Activated CD4-positive, alpha-beta T cell treated with anti-CD3 and anti-CD28 coated beads, Interleukin-2, Interleukin-6, amounts not matched to agents 100 ng/mL and 50 ng/mL, durations not matched to agents 16 hours and 8 hours (primary cell): Measurements from ENCODE around the gene ZDHHC14.

Experiments
- DNase-seq: peaks from one replicate; pipeline ENCODE4 v3.0.0-alpha.2; 2020

The ZDHHC14 gene

DNA sequence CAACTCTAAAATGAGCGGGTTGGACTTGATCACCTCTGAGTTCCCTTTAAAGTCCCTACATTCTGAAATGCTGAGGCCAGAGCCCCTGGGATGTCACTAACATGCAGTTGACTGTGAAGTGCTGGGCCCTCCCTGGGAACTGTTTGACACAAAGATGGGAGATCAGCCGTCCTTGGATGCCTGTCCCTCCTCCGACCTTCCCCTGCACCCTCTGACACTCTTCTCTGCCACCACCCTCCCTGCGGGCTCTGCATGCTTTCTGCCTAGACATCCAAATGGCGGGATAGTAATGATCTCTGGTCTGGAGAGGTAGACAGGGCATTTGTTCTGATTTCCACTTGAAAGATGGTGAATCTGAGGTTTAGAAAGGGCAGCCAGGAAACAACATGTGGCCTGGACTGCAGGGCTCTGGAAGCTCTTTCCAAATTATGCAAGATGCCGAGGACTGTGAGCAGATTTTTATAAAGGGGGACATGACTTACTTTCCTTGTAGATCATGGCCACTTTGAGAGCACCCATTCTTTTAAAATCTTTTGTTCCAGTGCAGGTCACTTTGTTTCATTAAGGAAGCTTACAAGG lies 113.2 kb downstream of the ZDHHC14 start:
- no peak for DNase-seq

DNA sequence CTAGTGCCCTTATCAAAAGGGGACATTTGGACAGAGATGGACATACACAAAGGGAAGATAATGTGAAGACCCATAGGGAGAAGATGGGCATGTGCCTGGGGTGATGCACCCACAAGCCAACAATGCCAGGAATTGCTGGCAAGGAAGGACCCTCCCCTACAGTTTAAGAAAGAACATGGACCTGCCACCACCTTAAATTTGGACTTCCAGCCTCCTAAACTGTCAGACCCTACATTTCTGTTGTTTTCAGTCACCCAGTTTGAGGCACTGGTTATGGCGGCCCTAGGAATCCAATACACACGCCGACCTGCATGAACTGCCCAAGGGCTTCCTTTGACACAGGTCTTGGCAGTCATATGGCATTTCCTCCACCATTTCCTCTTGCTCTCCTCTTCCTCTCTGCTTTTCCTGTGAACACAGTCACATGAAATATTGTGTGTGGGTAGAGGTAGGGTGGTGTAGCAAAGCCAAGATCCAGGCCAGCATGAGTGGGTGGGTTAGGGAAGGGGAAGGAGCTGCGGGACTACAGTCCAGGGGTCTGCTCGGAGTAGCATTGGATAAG lies 115.6 kb downstream of the ZDHHC14 start:
- no peak for DNase-seq

DNA sequence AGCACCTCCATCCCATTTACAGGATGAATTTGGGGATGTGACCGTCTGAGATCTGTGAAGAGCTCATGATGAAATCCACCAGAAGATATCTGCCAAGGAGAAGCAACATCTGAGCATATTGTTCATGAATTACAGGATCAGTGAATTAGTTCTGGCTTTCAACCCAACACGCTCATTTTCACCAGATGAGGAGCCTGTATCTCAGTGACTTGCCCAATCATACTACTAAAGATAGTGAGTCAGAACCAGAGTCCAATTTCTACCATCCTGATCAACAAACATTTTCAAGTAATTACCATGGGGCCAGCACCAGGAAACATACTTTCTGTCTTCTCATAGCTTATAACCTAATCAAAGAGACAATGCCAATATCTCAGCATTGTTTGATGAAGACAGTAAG lies 116.6 kb downstream of the ZDHHC14 start:
- DNase-seq, result peak; percentile 34

DNA sequence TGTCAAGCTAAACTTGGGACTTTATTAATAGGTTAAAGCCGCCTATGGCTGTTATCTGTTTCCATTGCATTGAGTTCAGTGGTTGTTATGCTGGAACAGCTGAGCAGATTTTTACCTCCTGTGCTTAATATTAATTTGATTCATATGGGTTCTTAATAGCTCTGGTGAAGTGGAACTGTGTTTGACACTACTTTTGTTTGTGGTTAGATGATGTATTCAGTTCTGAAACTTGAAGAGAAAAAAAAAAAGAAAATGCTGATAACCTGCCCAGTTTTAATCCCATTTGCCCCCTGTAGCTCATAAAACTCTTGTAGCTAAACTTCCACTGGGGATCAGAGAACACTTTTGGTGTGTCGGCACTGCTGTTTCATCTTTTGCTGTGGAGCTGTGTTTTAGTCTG lies 117.8 kb downstream of the ZDHHC14 start:
- no peak for DNase-seq

DNA sequence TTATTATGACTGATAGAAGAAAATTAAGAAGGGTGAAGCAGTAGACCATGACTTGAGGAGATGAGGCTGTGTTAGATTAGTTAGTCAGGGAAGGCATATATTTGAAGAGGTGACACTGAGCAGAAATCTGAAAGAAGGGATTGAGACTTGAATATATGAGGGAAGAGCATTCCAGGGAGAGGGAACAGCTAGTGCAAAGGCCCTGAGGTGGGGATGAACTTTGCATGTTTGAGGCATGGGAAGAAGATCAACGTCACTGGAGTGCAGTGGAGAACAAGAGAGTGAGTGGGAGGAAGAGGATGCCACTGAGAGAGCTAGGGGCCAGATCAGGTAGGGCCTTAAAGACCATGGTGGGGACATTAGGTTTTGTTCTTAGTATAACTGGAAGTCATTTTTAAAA lies 119.0 kb downstream of the ZDHHC14 start:
- no peak for DNase-seq

DNA sequence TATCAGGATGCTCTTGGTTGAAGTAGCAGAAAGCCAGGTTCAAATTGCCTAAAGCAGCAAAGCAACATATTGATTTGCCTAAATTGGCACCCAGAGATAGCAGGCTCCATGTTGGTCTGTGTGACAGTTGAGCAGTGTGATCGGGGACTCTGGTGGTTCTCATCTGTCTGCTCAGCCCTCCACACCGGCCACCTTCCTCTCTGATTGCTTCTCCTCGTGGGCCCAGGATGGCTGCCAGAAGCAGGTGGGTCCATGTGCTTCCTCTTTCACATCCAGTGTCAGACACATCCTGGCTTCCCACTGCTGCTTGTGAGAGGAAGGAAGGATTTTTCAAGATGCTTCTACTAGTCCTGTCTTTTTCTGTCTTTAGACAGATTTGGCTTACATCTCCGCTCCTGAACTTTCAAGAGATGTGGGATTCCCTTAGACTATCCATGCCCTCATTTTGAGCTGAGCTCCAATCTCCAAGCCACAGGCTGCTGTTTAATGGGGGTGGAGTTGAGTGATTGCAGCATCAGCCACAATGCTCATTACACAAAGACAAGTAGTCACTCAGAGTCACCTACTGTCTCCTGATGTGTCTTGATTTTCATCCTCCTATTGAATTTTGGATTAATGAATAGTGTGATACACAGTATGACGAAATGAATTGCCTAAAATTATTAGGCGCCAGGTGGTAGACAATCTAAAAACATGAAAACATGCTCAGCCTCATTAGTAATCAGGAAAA lies 122.2 kb downstream of the ZDHHC14 start:
- no peak for DNase-seq

DNA sequence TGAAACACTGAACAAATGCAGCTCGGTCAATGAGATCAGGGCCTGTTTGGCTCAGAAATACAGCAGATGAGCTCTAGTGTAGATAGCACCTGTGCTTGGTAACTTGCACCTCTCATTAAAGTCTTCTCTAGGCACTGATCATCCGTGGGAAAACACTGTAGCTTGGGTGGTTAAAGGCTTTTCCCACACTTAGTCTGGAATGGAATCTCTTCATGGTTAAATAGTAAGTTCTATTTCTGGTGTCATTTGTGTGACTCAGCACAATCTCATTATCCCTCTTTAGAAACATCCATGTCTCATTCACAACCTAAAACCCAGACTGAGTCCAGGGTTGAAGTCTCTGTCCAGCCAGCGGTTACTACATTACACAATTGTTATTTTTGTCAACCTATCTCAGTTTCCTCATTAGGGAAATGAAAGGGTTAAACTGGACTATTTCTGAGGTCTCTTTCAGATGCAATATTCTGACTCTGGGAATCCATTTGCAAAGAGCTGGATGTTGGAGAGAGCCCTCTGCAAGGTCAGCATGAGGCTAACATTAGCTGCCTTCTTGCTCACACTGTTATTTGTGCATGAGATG lies 125.0 kb downstream of the ZDHHC14 start:
- DNase-seq, result no peak

DNA sequence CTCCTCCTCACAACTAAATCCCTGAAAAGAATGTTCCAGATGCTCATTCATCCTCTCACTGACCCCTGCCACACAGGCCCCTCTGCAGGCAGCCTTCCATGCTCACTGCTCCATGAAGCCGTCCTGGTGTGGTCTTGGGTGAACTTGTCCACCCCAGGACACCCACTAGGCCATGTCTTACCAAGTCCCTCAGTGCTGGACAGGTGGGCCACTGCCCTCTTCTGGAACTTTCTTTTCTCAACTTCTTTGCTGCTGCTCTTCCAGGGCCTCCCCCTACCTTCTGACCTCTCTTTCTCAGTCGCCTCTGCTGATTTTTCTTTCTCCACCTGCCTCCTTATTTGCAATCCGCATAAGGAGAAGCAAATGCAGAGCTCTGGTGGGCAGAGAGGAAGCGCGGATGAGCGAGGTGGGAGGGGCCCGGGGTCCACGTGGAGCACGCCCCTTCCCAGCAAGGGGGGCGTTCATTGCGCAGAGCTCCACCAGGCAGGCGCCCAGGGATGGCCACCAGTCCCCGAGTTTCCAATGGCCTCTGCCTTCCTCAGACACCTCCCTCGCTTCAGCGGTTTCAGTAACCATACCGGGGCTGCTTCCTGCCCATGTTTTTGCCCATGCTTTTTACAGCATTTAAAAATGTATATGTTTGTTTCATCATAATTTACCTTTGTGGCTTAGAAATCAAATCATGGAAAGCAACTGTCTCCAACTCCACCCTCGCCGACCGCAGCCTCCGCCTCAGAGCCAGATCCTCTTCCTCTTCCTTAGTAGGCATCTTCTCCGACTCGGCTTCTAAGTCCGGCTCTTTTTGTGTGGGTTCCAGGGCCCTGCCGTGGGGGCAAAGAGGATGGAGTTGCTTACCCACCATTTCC lies 129.6 kb downstream of the ZDHHC14 start:
- peak; percentile 29 for DNase-seq

DNA sequence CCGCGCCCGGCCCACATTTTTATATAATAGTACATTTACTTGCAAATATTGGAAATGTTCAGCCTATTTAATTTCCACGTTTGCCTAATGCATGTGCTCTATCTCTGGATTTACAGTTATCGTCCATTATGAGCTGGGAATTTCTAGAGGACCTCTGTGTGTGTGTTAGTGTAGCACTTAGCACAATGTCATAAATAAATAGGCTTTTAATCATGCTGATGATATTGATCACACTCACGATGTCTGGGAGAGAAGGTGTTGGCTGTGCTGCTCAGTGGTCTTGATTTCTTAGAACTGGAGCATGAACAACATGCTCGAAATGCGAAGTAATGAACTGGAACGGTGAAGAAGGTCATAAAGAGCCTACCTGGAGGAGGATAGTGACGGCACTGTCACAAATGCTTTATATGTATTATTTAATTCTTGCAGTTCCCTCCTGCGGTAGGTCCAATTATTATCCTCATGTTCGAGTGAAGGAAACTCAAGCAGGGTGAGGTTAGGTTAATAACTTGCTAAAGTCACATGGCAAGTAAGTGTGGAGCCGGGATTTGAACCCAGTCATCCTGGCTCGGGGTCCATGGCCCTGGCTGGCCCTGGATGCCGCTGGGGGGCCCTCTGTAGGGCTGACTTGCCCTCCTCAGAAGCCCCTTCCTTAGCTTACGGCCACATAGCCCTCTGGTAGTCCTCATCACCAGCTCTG lies 130.8 kb downstream of the ZDHHC14 start:
- DNase-seq, result no peak

DNA sequence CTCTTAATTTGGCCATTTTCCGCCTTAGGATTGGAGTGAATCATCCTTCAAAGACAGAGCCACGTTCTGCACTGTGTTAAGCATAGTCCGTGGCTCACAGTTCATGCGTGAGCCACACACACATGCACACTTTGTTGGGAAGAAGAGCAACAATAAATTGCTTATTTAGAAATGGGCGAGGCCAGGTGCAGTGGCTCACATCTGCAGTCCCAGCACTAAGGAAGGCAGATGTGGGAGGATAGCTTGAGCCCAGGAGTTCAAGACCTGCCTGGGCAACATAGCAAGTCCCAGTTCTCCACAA lies 131.3 kb downstream of the ZDHHC14 start:
- DNase-seq, result no peak

DNA sequence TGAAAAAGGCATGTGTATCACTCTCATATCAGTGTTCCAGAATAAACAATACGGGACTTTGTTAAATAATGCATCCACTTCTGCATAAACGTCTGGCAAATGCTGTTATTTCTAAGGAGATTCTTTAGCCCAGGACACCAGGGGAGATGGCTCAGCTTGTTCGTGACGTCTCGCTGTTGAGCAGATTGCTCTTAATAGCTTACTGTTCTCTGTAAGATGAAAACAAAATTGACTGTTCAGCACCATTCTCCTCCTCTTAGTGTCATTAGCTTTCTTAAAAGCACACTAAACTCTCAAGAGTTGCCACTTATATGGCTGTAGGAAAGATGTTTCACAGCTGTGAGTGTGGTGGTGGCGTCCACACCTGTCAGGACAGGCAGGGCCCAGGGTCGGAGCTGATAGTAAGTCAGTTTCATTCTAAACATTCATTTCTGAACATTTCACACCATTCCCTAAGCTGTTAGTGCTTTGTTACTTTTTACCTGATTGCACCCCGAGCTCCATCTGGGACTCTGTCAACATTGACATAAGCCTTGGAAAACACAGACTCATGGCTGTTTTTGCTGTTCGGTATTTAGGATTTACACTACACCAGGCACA lies 132.1 kb downstream of the ZDHHC14 start:
- no peak for DNase-seq

DNA sequence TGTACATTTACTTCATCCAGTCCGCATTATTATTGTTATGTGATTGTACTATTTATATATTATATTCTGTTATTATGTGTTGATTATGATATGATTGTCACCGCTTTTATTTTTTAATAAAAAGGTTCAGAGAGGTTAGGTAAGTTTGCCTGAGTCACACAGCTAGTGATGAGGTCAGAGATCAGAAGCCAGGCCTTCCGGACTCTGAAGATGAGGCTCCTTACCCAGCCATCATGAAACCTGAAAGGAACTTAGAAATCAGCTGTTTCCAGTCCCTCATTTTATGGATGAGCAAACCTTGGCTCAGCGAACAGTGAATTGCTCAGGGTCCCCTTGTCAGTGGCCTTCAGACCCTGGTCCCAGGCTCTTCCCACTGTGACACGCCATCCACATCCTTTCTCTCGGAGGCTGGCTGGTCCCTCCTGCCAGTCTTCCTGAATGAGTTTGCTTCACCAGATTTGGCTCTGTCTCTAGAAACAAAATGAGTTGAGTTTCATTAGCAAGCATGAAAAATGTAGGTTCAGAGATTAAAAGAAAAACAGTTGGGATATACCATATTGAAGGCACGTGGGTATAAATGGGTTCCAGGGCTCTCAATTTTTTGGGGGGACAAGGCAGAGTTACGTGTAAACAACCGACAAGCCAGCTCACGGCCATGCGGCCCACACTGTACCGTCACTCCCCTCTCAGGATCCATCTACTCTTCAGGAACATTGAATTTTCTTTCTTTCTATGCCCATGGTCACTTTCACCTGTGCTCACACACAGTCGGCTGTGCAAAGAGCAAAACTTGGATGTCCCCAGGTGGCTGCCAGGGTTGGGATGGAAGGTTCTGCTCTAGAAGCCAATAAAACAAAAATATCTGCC lies 132.9 kb downstream of the ZDHHC14 start:
- no peak for DNase-seq

DNA sequence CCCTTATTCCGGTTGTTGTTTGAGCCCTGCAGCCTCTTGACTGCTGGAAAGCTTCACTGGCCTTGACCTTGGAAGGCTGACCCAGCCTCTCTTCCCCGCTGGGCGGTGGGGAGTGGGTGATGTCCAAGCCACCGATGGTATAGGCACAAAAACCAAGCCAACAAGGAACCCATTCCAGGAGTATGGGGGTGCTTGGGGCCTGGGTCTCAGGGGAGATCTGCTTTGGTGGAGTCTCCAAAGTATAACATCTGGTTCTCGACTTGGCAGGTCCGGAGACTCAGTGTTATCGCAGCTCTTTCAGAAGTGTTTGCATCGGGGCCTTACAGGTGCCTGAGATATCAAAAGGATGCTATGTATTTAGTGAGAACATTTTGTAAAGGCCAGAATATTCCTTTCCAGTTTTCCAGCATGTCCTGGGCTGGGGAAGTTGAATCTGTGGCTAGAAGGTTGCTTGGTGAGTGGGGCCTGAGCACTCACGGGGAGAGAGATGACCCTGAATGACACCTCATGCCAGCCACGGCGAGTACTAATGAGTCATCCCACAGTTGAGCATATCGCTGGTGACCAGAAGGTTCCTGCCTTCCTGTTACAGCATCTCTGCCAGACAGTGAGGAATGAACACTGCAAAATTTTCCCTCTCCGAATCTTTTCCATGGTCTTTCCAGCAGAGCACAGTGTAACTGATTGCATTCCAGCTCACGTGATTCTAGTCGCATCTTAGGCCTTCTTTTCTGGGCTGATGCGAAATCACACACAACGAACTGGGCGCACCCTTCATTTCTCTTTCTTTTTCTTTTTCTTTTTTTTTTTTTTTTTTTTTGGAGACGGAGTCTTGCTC lies 133.9 kb downstream of the ZDHHC14 start:
- DNase-seq, result peak; percentile 28

DNA sequence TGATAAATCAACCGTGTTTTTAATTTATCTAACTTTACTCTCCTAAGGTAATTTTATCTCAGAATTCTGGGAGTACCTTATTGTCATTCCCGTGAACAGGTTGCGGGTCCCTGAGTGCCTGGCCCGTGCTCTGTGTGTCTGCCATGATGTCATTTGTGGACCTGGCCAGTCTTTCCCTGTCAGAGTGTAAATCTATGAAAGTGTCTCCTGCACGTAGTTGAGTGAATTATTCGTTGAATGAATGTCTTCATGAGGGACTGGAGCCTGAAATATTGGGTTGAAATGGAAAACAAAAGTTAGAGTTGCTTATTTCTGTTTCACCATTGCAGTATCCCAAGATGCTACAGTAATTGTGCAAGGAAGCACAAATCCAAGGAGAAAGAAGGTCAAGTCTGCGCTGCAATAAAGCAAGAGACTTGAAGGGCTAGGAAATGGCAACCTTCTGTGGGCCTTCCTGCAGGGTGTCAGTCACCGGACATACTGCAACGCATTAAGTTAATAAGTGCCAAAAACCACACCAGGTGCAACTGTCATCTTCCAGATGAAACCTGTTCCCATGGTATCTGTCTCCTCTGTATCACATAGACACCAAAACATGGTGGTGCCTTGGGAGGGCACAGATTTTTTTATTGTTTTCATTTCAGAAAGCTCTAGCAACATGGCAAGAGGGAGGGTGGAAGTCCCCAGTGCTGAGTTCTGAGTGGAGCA lies 135.5 kb downstream of the ZDHHC14 start:
- DNase-seq, result no peak

DNA sequence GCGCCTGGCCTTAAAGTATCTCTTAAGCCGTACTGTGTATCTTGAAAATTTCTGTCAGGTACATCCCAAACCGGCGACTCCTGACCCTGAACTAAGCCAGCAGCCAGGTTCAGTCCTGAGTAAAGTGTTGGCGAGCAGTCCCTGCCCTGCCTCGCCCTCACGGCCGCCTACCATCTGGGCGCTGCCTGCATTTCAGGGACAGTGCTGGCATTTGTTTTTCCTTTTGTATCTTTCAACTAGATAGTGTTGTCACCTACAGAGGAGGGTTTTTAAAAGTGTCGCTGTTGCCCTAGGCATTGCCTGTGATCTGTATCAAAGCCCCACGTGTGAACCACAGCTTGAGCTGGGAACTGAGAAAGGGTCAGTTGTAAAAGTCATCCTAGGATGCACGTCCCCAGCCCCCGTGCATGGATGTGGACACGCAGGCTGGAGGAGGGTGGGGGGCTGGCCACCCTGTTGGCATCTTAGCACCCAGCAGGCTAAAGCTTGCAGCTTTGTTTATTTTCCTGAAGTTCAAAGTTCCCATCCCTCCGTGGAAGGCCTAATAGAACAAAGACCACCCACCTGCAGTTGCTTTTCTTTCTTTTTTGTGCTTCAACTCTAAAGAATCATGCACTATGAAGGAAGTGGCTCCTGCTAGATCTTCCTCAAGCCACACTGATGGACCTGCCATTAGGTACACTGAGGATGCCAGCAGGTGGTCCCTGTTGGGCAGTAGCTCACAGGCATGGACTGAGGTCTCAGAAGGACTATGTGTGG lies 136.8 kb downstream of the ZDHHC14 start:
- DNase-seq, result no peak

DNA sequence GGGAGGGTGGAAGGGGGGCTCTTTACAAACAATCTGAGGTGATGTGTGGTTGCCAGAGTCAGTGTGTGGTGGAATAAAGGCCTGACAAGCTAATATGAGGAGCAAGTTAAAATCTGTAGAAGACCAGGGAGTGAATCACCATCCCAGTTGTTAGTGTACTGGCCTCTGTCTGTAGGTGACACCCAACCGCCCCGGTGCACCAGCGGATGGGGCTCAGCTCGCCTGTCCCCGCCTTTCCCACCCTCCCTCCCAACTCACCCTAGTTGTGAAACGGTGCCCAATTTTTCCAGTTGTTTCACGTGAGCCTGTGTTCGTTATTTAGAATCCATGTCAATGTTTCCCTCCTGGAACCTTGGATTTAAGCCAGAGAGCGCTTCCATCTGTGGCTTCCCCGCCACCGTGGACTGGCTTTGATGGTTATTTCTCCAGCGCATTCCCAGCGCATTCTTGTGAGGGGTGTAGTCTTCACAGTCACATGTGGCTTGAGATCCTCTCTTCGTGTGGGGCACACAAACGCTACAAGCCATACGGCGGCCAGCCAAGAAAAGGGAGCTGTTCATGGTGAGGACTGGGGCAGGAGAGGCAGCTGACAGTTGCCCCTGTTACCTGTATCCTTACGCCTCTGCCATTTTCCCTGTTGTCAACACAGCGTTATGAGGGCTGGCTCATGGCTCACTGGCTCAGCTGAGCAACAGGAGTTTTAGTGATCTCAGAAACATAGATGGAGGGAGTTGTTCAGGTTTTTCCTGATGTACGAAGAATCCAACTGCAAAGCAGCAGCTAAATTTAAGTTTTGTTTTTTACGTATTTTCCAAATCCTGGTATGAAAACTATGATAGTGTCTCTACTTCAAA lies 137.6 kb downstream of the ZDHHC14 start:
- DNase-seq, result no peak

DNA sequence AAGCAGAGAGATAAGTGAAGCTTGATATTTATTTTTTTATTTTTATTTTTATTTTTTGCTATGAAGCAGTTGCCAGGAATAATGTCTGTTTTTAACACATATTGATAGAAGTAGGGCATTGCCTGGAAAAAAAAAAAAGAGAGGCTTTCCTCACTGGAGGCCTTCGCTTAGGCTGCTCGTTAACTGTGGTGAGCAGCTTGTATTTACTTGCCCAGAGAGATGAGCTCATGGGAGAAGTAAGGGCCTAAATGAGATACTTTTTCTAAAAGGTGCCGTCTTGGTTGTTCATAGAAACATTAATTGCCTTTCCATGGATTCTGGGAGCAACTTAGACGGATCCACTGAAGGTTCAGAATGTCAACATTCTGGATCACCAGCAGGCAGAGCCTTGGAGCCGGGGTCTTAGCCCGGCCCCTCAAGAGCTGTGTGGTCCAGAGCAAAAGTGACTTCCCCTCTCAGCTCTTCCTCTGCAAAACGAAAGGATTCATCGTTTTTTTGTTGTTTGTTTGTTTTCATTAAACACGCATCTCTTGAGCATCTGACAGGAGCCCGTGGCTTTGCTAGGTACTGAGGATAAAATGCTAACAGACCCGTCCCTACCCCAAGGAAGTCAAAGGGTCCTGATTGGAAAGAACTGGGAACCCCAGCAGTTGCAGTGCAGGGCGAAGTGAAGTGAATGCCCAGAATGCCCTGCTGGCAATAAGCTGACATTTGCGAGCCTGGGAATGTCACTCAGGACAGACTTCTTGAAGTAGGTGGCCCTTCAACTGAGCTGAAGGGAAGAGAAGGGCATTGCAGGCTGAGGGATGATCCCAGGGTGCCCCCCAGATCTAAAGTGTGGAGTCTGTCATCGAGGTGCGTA lies 138.5 kb downstream of the ZDHHC14 start:
- DNase-seq, result no peak
